ENCODE data around the gene NHEJ1. TPM values are rescaled to one million over a fixed set of nuclear protein-coding genes. Genes with fewer than 3 reads are reported as not detected.

Gene NHEJ1
- total RNA-seq, 2 experiments from 2014 or later = 20.7 to 23.8 TPM

GRCh38 chr2:219123356-219124135 is 37.1 kb downstream of the NHEJ1 start:
- POLR2A ChIA-PET = no interaction called here
- no peak overlapping the region for H3K4me3 Mint-ChIP-seq

GRCh38 chr2:219122202-219122980 is 38.2 kb downstream of the NHEJ1 start:
- H3K36me3 Mint-ChIP-seq (ENCODE audit: low read depth) = no peaks in the 10 kb centered on the region
- DNase-seq (no peak), ATAC-seq (no peak)
- no peaks in the 10 kb centered on the region for H3K27me3 Mint-ChIP-seq
- no peak overlapping the region for H3K27ac Mint-ChIP-seq
- CTCF ChIA-PET = interaction anchor here (0.6 to 12.0 kb wide), 17 partner anchors 11 to 463 kb away, joined by 3 to 154 read pairs (median 6); partner anchors contain the start of genes BCS1L and ZNF142
- POLR2A ChIA-PET = no interaction called here
- intact Hi-C loops (cut with DNase I, micrococcal nuclease) = no loop called here
- no peaks in the 10 kb centered on the region for H3K9me3 Mint-ChIP-seq (ENCODE audit: low read depth)
- peaks cover 18% of the 10 kb centered on the region for H3K4me1 Mint-ChIP-seq
- no peak overlapping the region for H3K4me3 Mint-ChIP-seq

More at GRCh38 chr2:219123356-219124135, 37.1 kb downstream of the NHEJ1 start:
- Mint-ChIP-seq H3K27ac (no peak overlapping the region), H3K36me3 (ENCODE audit: low read depth) (no peaks in the 10 kb centered on the region), H3K9me3 (ENCODE audit: low read depth) (no peaks in the 10 kb centered on the region), H3K4me1 (peaks cover 18% of the 10 kb centered on the region), H3K27me3 (no peaks in the 10 kb centered on the region)
- intact Hi-C loops (cut with DNase I, micrococcal nuclease) = no loop called here
- CTCF ChIA-PET = interaction anchor here (0.6 to 12.0 kb wide), 9 partner anchors 20 to 95 kb away, joined by 3 to 154 read pairs (median 5); no protein-coding TSS in a partner anchor
- ATAC-seq = no peak
- no peak for DNase-seq

GRCh38 chr2:219120082-219120481 is 40.5 kb downstream of the NHEJ1 start:
- no peak for ATAC-seq
- CTCF ChIA-PET = interaction anchor here (0.6 to 12.0 kb wide), 34 partner anchors 7 to 963 kb away, joined by 3 to 154 read pairs (median 5); partner anchors contain the start of gene IHH
- H3K4me1 Mint-ChIP-seq = peaks cover 12% of the 10 kb centered on the region
- H3K27ac Mint-ChIP-seq = no peak overlapping the region
- H3K27me3 Mint-ChIP-seq = no peaks in the 10 kb centered on the region
- DNase-seq = no peak
- intact Hi-C loops (cut with DNase I, micrococcal nuclease) = no loop called here
- POLR2A ChIA-PET = interaction anchor here (0.6 kb wide), 1 partner anchor 219 kb away, joined by 3 read pairs; no protein-coding TSS in a partner anchor
- H3K9me3 Mint-ChIP-seq (ENCODE audit: low read depth) = no peaks in the 10 kb centered on the region
- no peak overlapping the region for H3K4me3 Mint-ChIP-seq
- H3K36me3 Mint-ChIP-seq (ENCODE audit: low read depth) = no peaks in the 10 kb centered on the region

- Mint-ChIP-seq H3K27ac (no peak overlapping the region), H3K9me3 (ENCODE audit: low read depth) (no peaks in the 10 kb centered on the region), H3K4me1 (peaks cover 6% of the 10 kb centered on the region), H3K4me3 (no peak overlapping the region), H3K27me3 (no peaks in the 10 kb centered on the region), H3K36me3 (ENCODE audit: low read depth) (no peaks in the 10 kb centered on the region)
- ChIA-PET CTCF (interaction anchor here (0.6 to 12.0 kb wide), 34 partner anchors 9 to 962 kb away, joined by 3 to 154 read pairs (median 5); partner anchors contain the start of gene IHH), POLR2A (no interaction called here)
- ATAC-seq (peak; percentile 72), DNase-seq (peak; percentile 82)
- intact Hi-C loops (cut with DNase I, micrococcal nuclease) = loop anchor here (1.0 to 5.0 kb wide), 4 partner anchors 46 to 267 kb away; no protein-coding TSS in a partner anchor
Observed at GRCh38 chr2:219119422-219120043, 41.1 kb downstream of the NHEJ1 start.

GRCh38 chr2:219118504-219118903 is 42.1 kb downstream of the NHEJ1 start:
- POLR2A ChIA-PET = no interaction called here
- no peak overlapping the region for H3K27ac Mint-ChIP-seq
- H3K4me1 Mint-ChIP-seq = no peaks in the 10 kb centered on the region
- H3K27me3 Mint-ChIP-seq = no peaks in the 10 kb centered on the region
- no peaks in the 10 kb centered on the region for H3K36me3 Mint-ChIP-seq (ENCODE audit: low read depth)
- ATAC-seq (no peak), DNase-seq (no peak)
- CTCF ChIA-PET = interaction anchor here (0.5 to 12.0 kb wide), 13 partner anchors 16 to 214 kb away, joined by 3 to 154 read pairs (median 4); no protein-coding TSS in a partner anchor
- H3K4me3 Mint-ChIP-seq = no peak overlapping the region
- no peaks in the 10 kb centered on the region for H3K9me3 Mint-ChIP-seq (ENCODE audit: low read depth)
- intact Hi-C loops (cut with DNase I, micrococcal nuclease) = loop anchor here in 1 of 2 experiments (5.0 kb wide), 1 partner anchor 266 kb away; no protein-coding TSS in a partner anchor

GRCh38 chr2:219116776-219117646 is 43.6 kb downstream of the NHEJ1 start:
- Mint-ChIP-seq H3K36me3 (ENCODE audit: low read depth) (no peaks in the 10 kb centered on the region), H3K4me1 (peaks cover 6% of the 10 kb centered on the region), H3K27ac (no peak overlapping the region), H3K27me3 (no peaks in the 10 kb centered on the region), H3K4me3 (no peak overlapping the region), H3K9me3 (ENCODE audit: low read depth) (no peaks in the 10 kb centered on the region)
- CTCF ChIA-PET = interaction anchor here (0.5 to 12.0 kb wide), 12 partner anchors 14 to 122 kb away, joined by 3 to 154 read pairs (median 5); no protein-coding TSS in a partner anchor
- POLR2A ChIA-PET = no interaction called here
- ATAC-seq (no peak), DNase-seq (no peak)
- intact Hi-C loops (cut with DNase I, micrococcal nuclease) = loop anchor here in 1 of 2 experiments (5.0 kb wide), 1 partner anchor 265 kb away; no protein-coding TSS in a partner anchor

- ChIA-PET CTCF (interaction anchor here (0.6 to 1.3 kb wide), 5 partner anchors 8 to 131 kb away, joined by 3 to 8 read pairs (median 3); no protein-coding TSS in a partner anchor), POLR2A (interaction anchor here (0.6 kb wide), 1 partner anchor 25 kb away, joined by 4 read pairs; no protein-coding TSS in a partner anchor)
- no peak for DNase-seq
- intact Hi-C loops (cut with DNase I, micrococcal nuclease) = no loop called here
- Mint-ChIP-seq H3K27me3 (no peaks in the 10 kb centered on the region), H3K9me3 (ENCODE audit: low read depth) (no peaks in the 10 kb centered on the region), H3K4me1 (peaks cover 24% of the 10 kb centered on the region), H3K27ac (no peak overlapping the region), H3K36me3 (ENCODE audit: low read depth) (no peaks in the 10 kb centered on the region), H3K4me3 (no peak overlapping the region)
- peak; percentile 77 for ATAC-seq
Observed at GRCh38 chr2:219112651-219113338, 47.8 kb downstream of the NHEJ1 start.

- ChIA-PET CTCF (interaction anchor here (0.9 to 1.6 kb wide), 5 partner anchors 8 to 130 kb away, joined by 3 to 8 read pairs (median 3); no protein-coding TSS in a partner anchor), POLR2A (interaction anchor here (0.6 kb wide), 1 partner anchor 24 kb away, joined by 4 read pairs; no protein-coding TSS in a partner anchor)
- H3K27ac Mint-ChIP-seq = no peak overlapping the region
- peaks cover 24% of the 10 kb centered on the region for H3K4me1 Mint-ChIP-seq
- H3K36me3 Mint-ChIP-seq (ENCODE audit: low read depth) = no peaks in the 10 kb centered on the region
- intact Hi-C loops (cut with DNase I, micrococcal nuclease) = no loop called here
- DNase-seq (no peak), ATAC-seq (no peak)
- no peaks in the 10 kb centered on the region for H3K27me3 Mint-ChIP-seq
- no peak overlapping the region for H3K4me3 Mint-ChIP-seq
- no peaks in the 10 kb centered on the region for H3K9me3 Mint-ChIP-seq (ENCODE audit: low read depth)
Observed at GRCh38 chr2:219112062-219112406, 48.6 kb downstream of the NHEJ1 start.

- DNase-seq = no peak
- no peak overlapping the region for H3K27ac Mint-ChIP-seq
- ATAC-seq = no peak
- no peaks in the 10 kb centered on the region for H3K9me3 Mint-ChIP-seq (ENCODE audit: low read depth)
- H3K36me3 Mint-ChIP-seq (ENCODE audit: low read depth) = no peaks in the 10 kb centered on the region
- intact Hi-C loops (cut with DNase I, micrococcal nuclease) = no loop called here
- no peaks in the 10 kb centered on the region for H3K27me3 Mint-ChIP-seq
- POLR2A ChIA-PET = no interaction called here
- CTCF ChIA-PET = interaction anchor here (0.6 to 1.6 kb wide), 8 partner anchors 8 to 171 kb away, joined by 3 to 8 read pairs (median 4); no protein-coding TSS in a partner anchor
- H3K4me1 Mint-ChIP-seq = peaks cover 27% of the 10 kb centered on the region
- H3K4me3 Mint-ChIP-seq = no peak overlapping the region
Observed at GRCh38 chr2:219111375-219112061, 49.1 kb downstream of the NHEJ1 start.

Measured in activated CD4-positive, alpha-beta T cell treated with anti-CD3 and anti-CD28 coated beads for 36 hours (primary cell).